GM18511 (cell line): ENCODE results near the gene NDUFV1.
A peak's percentile ranks its signal among the peaks of the same experiment; 100 is the strongest.
"Not testable (repeated sequence)": the region's sequence is repeated elsewhere in the genome, so short reads cannot be mapped to it uniquely, and the experiment has no call there.

Experiments
- ATAC-seq: cut with Tn5 transposase; IDR thresholded peaks from one replicate; pipeline ENCODE4 v1.9.1; 2021; ENCODE audit warnings: mild to moderate bottlenecking, moderate library complexity; ENCODE audit not compliant: unreplicated experiment

NDUFV1 gene

DNA sequence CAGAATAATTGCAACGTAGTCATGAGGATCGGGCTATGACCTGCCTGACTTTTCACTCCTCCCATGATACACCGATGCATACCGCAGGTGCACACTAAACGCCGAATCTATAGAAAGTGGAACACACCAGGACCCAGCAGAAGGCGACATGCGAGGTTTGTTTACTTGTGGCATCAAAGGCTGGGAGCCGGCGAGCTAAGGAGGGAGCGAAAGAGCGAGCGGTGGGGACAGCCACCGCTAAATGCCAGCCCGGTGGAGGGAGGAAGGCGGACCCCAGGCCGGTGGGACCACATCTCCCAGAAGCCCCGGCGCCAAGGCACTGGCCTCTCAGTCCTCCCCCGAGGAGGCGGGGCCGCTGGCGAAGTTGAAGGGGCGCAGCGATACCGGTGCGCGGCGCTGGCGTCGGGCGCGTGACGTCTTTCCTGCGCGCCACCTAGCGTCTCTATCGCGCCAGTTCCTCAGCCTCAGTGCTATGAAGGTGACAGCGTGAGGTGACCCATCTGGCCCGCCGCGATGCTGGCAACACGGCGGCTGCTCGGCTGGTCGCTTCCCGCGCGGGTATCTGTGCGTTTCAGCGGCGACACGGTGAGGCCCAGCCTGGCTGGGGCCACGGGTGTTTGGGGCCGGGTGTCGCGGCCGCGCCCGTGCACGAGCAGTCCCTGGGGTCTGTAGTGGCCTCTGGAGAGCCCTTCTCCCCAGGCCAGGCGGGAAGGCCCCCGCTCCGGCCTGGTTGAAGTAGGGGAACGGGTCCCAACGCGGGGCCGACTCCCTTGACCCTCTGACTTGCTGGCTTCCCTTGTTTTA lies at the start of gene NDUFV1:
TSS of gene NDUFV1 (plus strand) at position 445 of the 804 bp plus-strand sequence. CDS start at position 514, 69 bp downstream.
- ATAC-seq, result peak; percentile 99

DNA sequence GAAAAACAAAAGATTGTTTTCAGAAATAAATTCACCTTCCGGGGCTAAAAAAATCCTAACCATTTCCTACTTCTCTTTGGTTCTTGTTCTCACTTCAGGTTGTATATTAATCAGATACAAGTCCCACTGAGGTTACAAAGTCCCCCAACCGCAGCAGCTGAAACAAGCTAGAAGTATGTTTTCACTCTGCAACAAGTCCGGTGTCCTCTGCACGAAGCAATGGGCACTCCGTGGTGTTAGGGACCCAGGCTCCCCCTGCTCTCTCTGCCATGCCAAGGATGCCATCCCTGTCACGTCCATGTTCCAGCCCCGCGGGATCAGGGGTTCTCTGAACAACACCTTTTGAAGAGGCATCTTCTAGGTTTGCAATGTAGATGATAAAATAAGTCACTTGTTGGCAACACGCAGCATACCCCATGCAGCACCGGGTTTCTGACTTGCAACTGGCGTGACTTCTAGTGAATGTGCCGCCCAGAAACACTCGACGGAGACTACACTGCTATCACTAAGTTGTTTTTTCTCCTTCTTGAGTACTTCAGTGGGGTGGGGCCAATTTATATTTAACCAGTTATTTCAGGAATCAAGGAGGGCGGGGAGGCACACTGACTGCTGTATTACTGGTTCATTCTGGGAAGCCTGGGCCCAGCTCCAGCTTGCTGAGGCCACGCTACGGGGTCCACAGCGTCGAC lies 48.5 kb upstream of the NDUFV1 start:
- ATAC-seq, result peak; percentile 64

DNA sequence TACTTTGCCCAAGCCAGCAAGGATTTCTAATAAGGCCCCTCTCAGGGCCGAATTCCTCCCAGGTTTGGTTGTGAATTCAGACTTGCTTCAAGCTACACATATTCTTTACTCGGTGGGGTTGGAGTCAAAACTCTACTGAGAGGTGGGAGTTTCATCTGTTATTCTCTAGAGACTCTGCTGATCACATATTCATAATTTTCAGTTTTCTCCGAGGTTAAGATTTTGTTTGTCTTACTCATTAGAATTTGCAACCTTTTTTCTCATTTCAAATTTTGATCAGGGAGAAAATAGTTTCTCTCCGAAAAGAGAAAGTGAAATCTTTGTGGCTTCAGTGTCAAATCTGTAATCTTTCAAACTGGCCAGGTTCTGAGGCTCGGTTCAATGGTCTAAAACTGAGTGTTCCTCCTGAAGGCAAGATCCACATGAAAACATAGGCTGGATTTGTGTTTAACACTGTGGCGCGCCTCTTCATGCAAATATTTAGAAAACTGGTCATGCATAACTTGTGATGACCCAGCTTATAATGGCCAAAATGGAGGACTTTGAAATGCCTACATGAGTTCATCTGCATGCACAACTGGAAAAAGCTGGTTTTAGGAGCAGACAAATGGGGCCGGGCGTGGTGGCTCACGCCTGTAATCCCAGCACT lies 44.6 kb upstream of the NDUFV1 start:
- ATAC-seq, result peak; percentile 69

DNA sequence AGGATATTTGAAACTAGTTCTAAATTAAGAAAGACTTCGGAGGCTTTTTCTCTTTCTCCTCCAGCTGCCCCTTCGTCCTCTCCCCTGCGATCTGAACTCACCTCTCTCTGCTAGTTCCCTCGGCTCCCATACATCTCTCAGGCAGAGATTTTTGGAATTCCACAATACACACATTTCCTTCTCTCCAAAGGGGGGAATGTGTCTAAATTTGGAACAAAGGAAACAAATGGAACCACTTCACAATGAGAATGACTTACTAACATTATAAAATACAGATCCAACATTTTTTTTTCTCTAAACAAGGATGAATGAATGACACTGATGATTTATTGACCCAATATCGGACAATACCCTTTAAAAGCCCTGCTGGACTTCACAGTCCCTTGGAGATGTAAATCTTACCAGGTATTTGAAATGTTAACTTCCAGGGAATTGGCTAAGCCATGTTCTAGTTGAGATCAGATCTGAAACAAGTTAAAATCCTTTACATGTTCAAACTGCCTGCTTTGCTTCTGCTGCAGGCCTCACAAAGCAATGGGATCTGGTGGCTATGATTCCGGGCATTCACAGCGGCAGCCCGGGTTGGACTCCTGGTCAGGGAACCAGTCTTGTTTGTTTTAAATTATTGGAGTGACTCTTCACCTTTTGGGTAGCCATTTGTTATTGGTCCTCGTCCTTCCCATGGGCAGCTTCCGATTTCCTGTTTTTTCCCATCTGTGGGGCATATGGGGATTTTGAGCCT lies 43.6 kb upstream of the NDUFV1 start:
- no peak for ATAC-seq

DNA sequence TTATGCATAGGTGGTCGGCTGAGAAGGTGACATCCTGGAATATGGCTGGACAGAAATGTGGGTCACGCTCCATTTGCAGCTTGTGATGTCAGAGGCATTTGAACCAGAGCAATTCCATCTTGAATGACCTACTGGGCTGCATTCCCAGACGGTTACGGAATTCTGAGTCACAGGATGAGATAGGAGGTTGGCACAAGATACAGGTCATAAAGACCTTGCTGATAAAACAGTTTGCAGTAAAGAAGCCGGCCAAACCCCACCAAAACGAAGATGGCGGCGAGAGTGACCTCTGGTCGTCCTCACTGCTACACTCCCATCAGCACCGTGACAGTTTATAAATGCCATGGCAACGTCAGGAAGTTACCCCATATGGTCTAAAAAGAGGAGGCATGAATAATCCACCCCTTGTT lies 43.0 kb upstream of the NDUFV1 start:
- not testable (repeated sequence) for ATAC-seq

DNA sequence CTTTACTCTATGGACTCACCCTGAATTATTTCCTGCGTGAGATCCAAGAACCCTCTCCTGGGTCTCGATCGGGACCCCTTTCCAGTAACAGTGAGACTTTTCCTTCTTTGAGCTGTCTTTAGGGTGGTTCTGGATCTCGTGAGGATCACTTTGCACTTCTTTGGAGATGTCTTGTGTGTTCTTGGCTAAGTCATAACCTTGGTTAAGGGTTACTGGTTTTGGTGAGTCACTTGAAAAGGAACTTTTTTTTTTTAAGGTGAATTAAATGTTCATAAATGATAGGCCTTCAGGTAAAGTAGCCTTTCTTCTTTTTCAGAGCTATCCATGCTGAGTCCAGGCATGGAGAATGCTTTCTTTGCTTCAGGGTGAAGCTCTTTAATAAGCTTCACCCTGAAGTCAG lies 42.5 kb upstream of the NDUFV1 start:
- ATAC-seq, result no peak

DNA sequence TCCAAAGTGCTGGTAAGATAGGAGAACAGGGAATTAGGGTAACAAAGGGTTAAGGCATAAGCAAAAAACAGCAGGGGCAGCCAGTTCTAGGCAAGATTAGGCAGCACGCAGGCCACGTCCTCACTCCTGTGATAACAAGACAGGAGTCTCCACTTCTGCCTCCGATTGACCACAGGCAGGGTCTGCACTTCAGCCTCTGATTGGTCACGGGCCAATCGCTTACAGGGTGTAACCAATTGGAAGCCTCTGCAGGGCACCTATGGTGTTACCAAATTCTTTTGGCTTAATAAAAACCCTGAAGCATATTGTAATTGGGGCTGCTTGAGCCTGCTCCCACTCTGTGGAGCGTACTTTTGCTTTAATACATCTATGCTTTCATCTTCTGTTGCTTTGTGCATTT lies 35.3 kb upstream of the NDUFV1 start:
- no peak for ATAC-seq

DNA sequence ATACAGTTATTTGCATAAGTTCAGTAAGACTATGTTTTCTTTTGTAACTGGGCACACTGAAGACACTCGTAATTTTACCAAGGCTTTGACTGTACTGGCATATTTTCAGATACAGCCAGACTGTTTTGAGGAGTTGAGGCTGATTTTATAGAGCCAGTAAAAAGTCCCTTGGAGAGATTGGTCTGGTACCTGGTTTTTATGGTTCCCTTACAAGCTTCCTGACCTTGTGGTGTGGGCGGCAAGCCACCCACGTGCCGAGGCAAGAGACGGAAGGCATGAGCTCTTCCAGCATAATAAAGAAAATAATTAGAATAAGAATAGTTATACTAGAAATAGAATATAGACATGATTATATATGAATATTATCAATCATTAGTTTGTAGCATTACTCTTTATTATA lies 34.4 kb upstream of the NDUFV1 start:
- ATAC-seq, result no peak

DNA sequence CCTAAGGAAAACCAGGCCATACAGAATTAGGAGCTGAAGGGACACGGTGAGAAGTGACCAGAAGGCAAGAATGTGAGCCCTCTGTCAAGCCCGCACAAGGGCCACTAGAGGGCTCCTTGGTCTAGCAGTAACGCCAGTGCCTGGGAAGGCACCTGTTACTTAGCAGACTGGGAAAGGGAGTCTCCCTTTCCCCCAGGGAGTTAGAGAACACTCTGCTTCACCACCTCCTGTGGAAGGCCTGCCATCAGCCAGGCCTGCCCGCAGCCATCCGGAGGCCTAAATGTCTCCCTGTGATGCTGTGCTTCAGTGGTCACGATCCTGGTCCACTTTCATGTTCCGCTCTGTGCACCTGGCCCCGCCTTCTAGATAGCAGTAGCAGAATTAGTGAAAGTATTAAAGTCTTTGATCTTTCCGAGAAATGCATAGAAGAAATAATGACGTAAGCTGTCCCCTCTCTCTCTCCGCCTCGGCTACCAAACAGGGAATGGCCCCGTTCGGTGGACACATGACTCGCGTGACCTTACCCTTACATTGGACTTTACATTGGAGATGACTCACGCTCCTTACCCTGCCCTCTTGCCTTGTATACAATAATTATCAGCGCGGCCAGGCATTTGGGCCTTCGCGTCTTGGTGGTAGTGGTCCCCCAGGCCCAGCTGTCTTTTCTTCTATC lies 33.9 kb upstream of the NDUFV1 start:
- no peak for ATAC-seq

DNA sequence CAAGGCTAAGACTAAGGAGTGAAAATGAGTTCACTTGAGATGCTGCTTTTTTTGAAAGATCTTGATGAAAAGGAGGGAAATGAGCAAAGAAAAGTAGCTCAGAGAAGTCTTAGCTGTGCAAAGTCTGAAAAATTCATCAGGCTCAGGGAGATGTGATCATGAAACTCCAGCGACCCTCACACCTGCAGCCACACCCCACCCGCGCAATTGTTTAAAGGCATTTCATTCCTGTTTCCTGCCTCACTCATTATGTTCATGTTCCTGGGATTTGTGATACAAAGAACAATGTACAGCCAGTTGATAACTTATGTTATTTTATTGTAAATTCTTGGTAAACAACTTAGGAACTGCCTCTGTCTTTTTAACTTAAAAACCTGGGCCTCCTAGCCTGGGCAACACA lies 31.8 kb upstream of the NDUFV1 start:
- no peak for ATAC-seq

DNA sequence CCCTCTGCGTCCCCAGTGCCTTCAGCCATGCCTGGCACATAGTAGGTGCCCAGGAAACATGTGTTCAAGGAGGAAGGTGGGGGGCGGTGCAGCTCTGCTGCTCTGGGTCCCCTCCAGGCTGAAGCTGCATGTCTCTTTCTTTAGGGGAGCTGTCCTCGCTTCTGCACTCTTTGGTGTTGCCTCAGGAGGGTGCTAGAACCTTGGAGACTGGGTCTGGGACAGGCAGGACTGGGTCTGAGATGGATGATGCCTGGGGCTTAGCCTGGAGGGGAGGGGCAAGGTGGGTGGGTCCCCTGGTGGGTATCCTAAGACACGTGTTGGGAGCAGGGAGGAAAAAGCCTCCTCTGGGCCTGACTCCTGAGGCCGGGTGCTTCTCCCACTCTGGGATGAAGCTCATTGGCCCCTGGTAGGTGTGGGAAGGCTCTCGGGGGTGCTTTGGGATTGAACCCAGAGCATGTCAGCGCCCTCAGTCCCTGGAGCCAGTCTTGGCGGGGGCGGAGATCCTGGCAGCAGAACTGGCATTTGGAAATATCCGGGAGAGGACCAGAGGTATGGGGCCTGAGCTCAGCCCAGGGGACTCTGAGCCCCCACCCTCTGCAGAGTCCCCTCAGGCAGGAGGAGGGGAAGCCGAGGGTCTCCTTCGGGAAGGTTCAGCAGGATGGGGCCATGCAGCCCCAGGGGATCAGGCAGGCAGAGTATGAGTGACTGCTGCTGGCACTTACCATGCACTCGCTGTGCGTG lies 29.8 kb upstream of the NDUFV1 start:
- ATAC-seq, result no peak

DNA sequence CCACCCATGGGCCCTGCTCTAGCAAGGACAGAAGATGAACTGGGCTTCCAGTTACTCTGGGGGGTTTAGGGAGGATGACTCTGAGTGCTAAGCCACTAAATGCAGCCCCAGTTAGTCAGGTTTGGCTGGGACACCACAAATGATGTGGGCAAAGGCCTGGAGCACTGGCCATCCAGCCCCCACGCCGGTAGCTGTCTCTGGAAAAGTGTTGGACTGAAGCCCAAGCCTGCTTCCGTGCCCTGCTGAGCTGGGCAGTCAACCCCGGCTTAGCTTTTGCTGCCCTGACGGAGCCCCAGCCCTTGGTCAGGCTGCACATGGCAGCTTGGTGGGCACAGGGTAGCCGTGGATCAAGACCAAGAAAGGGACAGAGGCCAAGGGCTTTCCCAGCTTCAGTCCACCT lies 28.8 kb upstream of the NDUFV1 start:
- no peak for ATAC-seq

DNA sequence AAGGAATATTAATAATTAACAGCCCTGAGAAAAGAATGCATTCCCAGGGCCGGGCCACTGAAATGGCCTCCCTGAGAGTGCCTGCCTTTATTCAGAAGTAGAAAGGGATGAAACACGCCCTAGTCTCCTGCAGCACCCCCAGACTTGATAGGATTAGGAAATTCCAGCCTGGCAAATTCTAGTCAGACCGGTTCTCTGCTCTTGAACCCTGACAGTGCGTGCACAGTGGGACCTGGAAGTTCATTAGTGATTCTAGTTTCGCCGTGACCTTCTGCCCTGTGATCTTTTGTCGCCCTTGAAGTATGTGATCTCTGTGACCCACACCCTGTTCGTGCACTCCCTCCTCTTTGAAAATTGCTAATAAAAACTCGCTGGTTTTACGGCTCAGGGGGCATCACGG lies 25.3 kb upstream of the NDUFV1 start:
- no peak for ATAC-seq

DNA sequence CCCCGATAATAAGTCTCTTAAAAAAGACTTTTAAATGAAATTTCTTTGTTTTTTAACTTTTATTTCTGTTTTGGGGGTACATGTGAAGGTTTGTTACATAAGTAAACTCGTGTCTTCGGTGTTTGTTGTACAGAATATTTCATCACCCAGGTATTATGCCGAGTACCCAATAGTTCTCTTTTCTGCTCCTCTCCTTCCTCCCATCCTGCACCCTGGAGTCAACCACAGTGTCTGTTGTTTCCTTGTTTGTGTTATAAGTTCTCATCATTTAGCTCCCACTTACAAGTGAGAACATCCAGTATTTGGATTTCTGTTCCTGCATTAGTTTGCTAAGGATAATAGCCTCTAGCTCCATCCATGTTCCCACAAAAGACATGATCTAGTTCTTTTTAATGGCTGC lies 24.7 kb upstream of the NDUFV1 start:
- no peak for ATAC-seq

DNA sequence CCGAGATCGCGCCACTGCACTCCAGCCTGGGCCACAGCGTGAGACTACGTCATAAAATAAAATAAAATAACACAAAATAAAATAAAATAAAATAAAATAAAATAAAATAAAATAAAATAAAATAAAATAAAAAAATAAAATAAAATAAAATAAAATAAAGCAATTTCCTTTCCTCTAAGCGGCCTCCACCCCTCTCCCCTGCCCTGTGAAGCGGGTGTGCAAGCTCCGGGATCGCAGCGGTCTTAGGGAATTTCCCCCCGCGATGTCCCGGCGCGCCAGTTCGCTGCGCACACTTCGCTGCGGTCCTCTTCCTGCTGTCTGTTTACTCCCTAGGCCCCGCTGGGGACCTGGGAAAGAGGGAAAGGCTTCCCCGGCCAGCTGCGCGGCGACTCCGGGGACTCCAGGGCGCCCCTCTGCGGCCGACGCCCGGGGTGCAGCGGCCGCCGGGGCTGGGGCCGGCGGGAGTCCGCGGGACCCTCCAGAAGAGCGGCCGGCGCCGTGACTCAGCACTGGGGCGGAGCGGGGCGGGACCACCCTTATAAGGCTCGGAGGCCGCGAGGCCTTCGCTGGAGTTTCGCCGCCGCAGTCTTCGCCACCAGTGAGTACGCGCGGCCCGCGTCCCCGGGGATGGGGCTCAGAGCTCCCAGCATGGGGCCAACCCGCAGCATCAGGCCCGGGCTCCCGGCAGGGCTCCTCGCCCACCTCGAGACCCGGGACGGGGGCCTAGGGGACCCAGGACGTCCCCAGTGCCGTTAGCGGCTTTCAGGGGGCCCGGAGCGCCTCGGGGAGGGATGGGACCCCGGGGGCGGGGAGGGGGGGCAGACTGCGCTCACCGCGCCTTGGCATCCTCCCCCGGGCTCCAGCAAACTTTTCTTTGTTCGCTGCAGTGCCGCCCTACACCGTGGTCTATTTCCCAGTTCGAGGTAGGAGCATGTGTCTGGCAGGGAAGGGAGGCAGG lies 23.2 kb upstream of the NDUFV1 start, which contains the start of gene GSTP1:
TSS of gene GSTP1 (plus strand) at position 566 of the 958 bp plus-strand sequence. CDS start at position 598, 32 bp downstream.
- ATAC-seq, result peak; percentile 67

DNA sequence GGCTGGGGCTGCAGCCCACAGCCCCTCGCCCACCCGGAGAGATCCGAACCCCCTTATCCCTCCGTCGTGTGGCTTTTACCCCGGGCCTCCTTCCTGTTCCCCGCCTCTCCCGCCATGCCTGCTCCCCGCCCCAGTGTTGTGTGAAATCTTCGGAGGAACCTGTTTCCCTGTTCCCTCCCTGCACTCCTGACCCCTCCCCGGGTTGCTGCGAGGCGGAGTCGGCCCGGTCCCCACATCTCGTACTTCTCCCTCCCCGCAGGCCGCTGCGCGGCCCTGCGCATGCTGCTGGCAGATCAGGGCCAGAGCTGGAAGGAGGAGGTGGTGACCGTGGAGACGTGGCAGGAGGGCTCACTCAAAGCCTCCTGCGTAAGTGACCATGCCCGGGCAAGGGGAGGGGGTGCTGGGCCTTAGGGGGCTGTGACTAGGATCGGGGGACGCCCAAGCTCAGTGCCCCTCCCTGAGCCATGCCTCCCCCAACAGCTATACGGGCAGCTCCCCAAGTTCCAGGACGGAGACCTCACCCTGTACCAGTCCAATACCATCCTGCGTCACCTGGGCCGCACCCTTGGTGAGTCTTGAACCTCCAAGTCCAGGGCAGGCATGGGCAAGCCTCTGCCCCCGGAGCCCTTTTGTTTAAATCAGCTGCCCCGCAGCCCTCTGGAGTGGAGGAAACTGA lies 22.4 kb upstream of the NDUFV1 start:
- ATAC-seq, result peak; percentile 6

DNA sequence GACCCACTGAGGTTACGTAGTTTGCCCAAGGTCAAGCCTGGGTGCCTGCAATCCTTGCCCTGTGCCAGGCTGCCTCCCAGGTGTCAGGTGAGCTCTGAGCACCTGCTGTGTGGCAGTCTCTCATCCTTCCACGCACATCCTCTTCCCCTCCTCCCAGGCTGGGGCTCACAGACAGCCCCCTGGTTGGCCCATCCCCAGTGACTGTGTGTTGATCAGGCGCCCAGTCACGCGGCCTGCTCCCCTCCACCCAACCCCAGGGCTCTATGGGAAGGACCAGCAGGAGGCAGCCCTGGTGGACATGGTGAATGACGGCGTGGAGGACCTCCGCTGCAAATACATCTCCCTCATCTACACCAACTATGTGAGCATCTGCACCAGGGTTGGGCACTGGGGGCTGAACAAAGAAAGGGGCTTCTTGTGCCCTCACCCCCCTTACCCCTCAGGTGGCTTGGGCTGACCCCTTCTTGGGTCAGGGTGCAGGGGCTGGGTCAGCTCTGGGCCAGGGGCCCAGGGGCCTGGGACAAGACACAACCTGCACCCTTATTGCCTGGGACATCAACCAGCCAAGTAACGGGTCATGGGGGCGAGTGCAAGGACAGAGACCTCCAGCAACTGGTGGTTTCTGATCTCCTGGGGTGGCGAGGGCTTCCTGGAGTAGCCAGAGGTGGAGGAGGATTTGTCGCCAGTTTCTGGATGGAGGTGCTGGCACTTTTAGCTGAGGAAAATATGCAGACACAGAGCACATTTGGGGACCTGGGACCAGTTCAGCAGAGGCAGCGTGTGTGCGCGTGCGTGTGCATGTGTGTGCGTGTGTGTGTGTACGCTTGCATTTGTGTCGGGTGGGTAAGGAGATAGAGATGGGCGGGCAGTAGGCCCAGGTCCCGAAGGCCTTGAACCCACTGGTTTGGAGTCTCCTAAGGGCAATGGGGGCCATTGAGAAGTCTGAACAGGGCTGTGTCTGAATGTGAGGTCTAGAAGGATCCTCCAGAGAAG lies 21.6 kb upstream of the NDUFV1 start:
- ATAC-seq, result no peak
